ENCODE results near the gene WDR88.

WDR88 gene

GRCh38 chr19:33175886-33176669 is 44.2 kb downstream of the WDR88 start:
- TF ChIP-seq REST (IDR thresholded peaks at IDR 0.05; ENCODE audit: insufficient read depth in 1 of 2, low read depth in 2 of 2, low read length in 2 of 2) (no peak), SIN3A (IDR thresholded peaks at IDR 0.05; ENCODE audit: borderline replicate concordance, insufficient read depth, low read length) (no peak), POLR2AphosphoS5 (IDR thresholded peaks at IDR 0.05; ENCODE audit: low read depth, low read length) (no peak), TAF1 (IDR thresholded peaks at IDR 0.05; ENCODE audit: borderline replicate concordance, insufficient read depth, low read length) (no peak), FOXP2 (optimal IDR thresholded peaks at IDR 0.05; ENCODE audit: borderline replicate concordance, extremely low read depth, extremely low read length, insufficient read depth) (no peak)

GRCh38 chr19:33176670-33177416 is 44.9 kb downstream of the WDR88 start:
- TF ChIP-seq REST (IDR thresholded peaks at IDR 0.05; ENCODE audit: insufficient read depth in 1 of 2, low read depth in 2 of 2, low read length in 2 of 2) (no peak), FOXP2 (optimal IDR thresholded peaks at IDR 0.05; ENCODE audit: borderline replicate concordance, extremely low read depth, extremely low read length, insufficient read depth) (peak; percentile 86), TAF1 (IDR thresholded peaks at IDR 0.05; ENCODE audit: borderline replicate concordance, insufficient read depth, low read length) (peak; percentile 87; the same call in 1 of the 2 replicates), SIN3A (IDR thresholded peaks at IDR 0.05; ENCODE audit: borderline replicate concordance, insufficient read depth, low read length) (0 out of 2 replicates have a peak, but pooled peaks have one; percentile 51), POLR2AphosphoS5 (IDR thresholded peaks at IDR 0.05; ENCODE audit: low read depth, low read length) (peak; percentile 95)

- TF ChIP-seq FOXP2 (optimal IDR thresholded peaks at IDR 0.05; ENCODE audit: borderline replicate concordance, extremely low read depth, extremely low read length, insufficient read depth) = no peak
These were observed 45.6 kb downstream of the WDR88 start for GRCh38 chr19:33177417-33177979.

- TF ChIP-seq TAF1 (IDR thresholded peaks at IDR 0.05; ENCODE audit: borderline replicate concordance, insufficient read depth, low read length) (no peak), REST (IDR thresholded peaks at IDR 0.05; ENCODE audit: insufficient read depth in 1 of 2, low read depth in 2 of 2, low read length in 2 of 2) (no peak), SIN3A (IDR thresholded peaks at IDR 0.05; ENCODE audit: borderline replicate concordance, insufficient read depth, low read length) (no peak), FOXP2 (optimal IDR thresholded peaks at IDR 0.05; ENCODE audit: borderline replicate concordance, extremely low read depth, extremely low read length, insufficient read depth) (no peak), POLR2AphosphoS5 (IDR thresholded peaks at IDR 0.05; ENCODE audit: low read depth, low read length) (no peak)
These were observed 54.7 kb downstream of the WDR88 start for GRCh38 chr19:33186431-33187182.

- no peak for TF ChIP-seq FOXP2 (optimal IDR thresholded peaks at IDR 0.05; ENCODE audit: borderline replicate concordance, extremely low read depth, extremely low read length, insufficient read depth)
- no peak for TF ChIP-seq REST (IDR thresholded peaks at IDR 0.05; ENCODE audit: insufficient read depth in 1 of 2, low read depth in 2 of 2, low read length in 2 of 2)
- TF ChIP-seq TAF1 (IDR thresholded peaks at IDR 0.05; ENCODE audit: borderline replicate concordance, insufficient read depth, low read length) = no peak
- TF ChIP-seq POLR2AphosphoS5 (IDR thresholded peaks at IDR 0.05; ENCODE audit: low read depth, low read length) = no peak
- no peak for TF ChIP-seq SIN3A (IDR thresholded peaks at IDR 0.05; ENCODE audit: borderline replicate concordance, insufficient read depth, low read length)
These were observed 55.2 kb downstream of the WDR88 start for GRCh38 chr19:33187183-33187540.
